H1 (cell line): ENCODE results near the gene CEP83. TPM values are rescaled to one million over a fixed set of nuclear protein-coding genes. Genes with fewer than 3 reads are reported as not detected.

Experiments used
- BCL11A ChIP-seq, 2 experiments: IDR thresholded peaks; one replicate each; pipeline ENCODE4 v1.6.1; 2011; ENCODE audit warnings: low read depth in 2 of 2, low read length in 2 of 2, mild to moderate bottlenecking in 2 of 2
- CBX8 ChIP-seq: fragments of 300-800, 300-1000 bp; sonication (generic); IDR thresholded peaks from 2 replicates; pipeline ENCODE4 v1.7.1; 2016; ENCODE audit warnings: low read depth, low read length, borderline replicate concordance
- CHD1 ChIP-seq: IDR thresholded peaks from 2 replicates; pipeline ENCODE4 v1.6.1; 2012; ENCODE audit warnings: low read depth, low read length, improper control_type of control experiment
- CHD2 ChIP-seq: IDR thresholded peaks from 2 replicates; pipeline ENCODE4 v1.6.1; 2012; ENCODE audit warnings: low read length, improper control_type of control experiment
- CREB1 ChIP-seq: IDR thresholded peaks from 2 replicates; pipeline ENCODE4 v1.6.1; 2012; ENCODE audit warnings: inconsistent platforms
- CTBP2 ChIP-seq: IDR thresholded peaks from 2 replicates; pipeline ENCODE4 v1.7.0; 2011; ENCODE audit warnings: borderline replicate concordance, mild to moderate bottlenecking, moderate library complexity, mixed read lengths, low read length; ENCODE audit not compliant: insufficient read depth, insufficient read length
- JUND ChIP-seq: IDR thresholded peaks from 2 replicates; pipeline ENCODE4 v1.6.1; 2011; ENCODE audit warnings: mild to moderate bottlenecking, improper control_type of control experiment, low read length
- KDM1A ChIP-seq: fragments of 200-600, 300-600 bp; sonication (generic); IDR thresholded peaks from 2 replicates; pipeline ENCODE4 v1.7.1; 2016; ENCODE audit warnings: mild to moderate bottlenecking, low read length, borderline replicate concordance
- NRF1 ChIP-seq: IDR thresholded peaks from 2 replicates; pipeline ENCODE4 v1.6.1; 2011; ENCODE audit warnings: mild to moderate bottlenecking, low read depth, low read length, improper control_type of control experiment
- POLR2A ChIP-seq, 2 experiments: IDR thresholded peaks; 1 replicate in 1 of 2; 2 replicates in 1 of 2; pipeline ENCODE4 v1.6.1; 2011; ENCODE audit warnings: low read depth in 2 of 2, low read length in 2 of 2, mild to moderate bottlenecking in 2 of 2; ENCODE audit errors: control extremely low read depth in 1 of 2
- RBBP5 ChIP-seq: IDR thresholded peaks from 2 replicates; pipeline ENCODE4 v1.7.1; 2012; ENCODE audit warnings: low read depth, mild to moderate bottlenecking, inconsistent platforms, low read length, moderate library complexity, borderline replicate concordance
- RXRA ChIP-seq: IDR thresholded peaks from 2 replicates; pipeline ENCODE4 v1.6.1; 2011; ENCODE audit warnings: low read depth, mild to moderate bottlenecking, low read length, moderate library complexity; ENCODE audit not compliant: insufficient read depth
- SIN3A ChIP-seq, 2 experiments: IDR thresholded peaks in 1 of 2; conservative IDR thresholded peaks in 1 of 2; 2 replicates each; pipeline ENCODE4 v1.6.1; 2011 to 2012; ENCODE audit warnings: low read length in 2 of 2, improper control_type of control experiment in 1 of 2, low read depth in 1 of 2, mild to moderate bottlenecking in 1 of 2
- SIX5 ChIP-seq: IDR thresholded peaks from 2 replicates; pipeline ENCODE4 v1.6.1; 2011; ENCODE audit warnings: mild to moderate bottlenecking, low read depth, low read length
- SRF ChIP-seq: IDR thresholded peaks from 2 replicates; pipeline ENCODE4 v1.6.1; 2011; ENCODE audit warnings: mild to moderate bottlenecking, low read depth, low read length, moderate library complexity
- TAF7 ChIP-seq: optimal IDR thresholded peaks from 2 replicates; pipeline ENCODE3; 2011; ENCODE audit warnings: low read depth, mild to moderate bottlenecking, inconsistent platforms, low read length, moderate library complexity, borderline replicate concordance
- TCF12 ChIP-seq: IDR thresholded peaks from 2 replicates; pipeline ENCODE4 v1.6.1; 2011; ENCODE audit warnings: low read depth, mild to moderate bottlenecking, low read length
- ZNF274 ChIP-seq: IDR thresholded peaks from 2 replicates; pipeline ENCODE4 v1.7.0; 2012; ENCODE audit warnings: low read length, borderline replicate concordance; ENCODE audit errors: extremely low read depth
- polyA plus RNA-seq, 7 experiments: library from polyadenylated mRNA; depleted of rRNA in 3 of 7; stranded (reverse) in 5 of 7; unstranded in 2 of 7; fragments of >200 nt in 5 of 7; fragments of 200-250 nt in 2 of 7; gene quantifications; 1 replicate in 5 of 7; 2 replicates in 1 of 7; 4 replicates in 1 of 7; pipeline versions ENCODE4 v1.2.1 to v1.2.3, GENCODE V29; 2011 to 2013; ENCODE audit warnings: missing spikeins in 2 of 7, mixed read lengths in 2 of 7
- total RNA-seq: library from RNA; stranded (reverse); fragmentation: NEBNext Ultra II Directional; extraction: Animal tissue kit (Norgen Biotek cat#: 25700); gene quantifications from 2 replicates; pipeline ENCODE4 v1.2.1, GENCODE V29; 2021
- TF ChIP-seq, protein P1 (sequence below): IDR thresholded peaks from 2 replicates; pipeline ENCODE4 v1.6.1; 2011; ENCODE audit warnings: low read depth, mild to moderate bottlenecking, low read length; ENCODE audit not compliant: insufficient read depth
- TF ChIP-seq, protein P2 (sequence below): IDR thresholded peaks from 2 replicates; pipeline ENCODE4 v1.6.1; 2011; ENCODE audit warnings: low read length, improper control_type of control experiment
- TF ChIP-seq, protein P3 (sequence below): IDR thresholded peaks from 2 replicates; pipeline ENCODE4 v1.6.1; 2012; ENCODE audit warnings: inconsistent platforms
- TF ChIP-seq, protein P4 (sequence below), 3 experiments: IDR thresholded peaks; 1 replicate in 2 of 3; 2 replicates in 1 of 3; pipeline versions ENCODE4 v1.5.1 to v1.6.1; 2011; ENCODE audit warnings: low read length in 3 of 3, mild to moderate bottlenecking in 3 of 3, inconsistent platforms in 2 of 3, low read depth in 1 of 3, moderate library complexity in 1 of 3; ENCODE audit not compliant: insufficient read depth in 1 of 3; ENCODE audit errors: control extremely low read depth in 1 of 3

CEP83 gene
- total and polyA plus RNA-seq, 2 of the 8 experiments (the other 6 are each of a cell fraction or from before 2014, with no cell fraction given): 6.0 to 25.8 TPM

DNA sequence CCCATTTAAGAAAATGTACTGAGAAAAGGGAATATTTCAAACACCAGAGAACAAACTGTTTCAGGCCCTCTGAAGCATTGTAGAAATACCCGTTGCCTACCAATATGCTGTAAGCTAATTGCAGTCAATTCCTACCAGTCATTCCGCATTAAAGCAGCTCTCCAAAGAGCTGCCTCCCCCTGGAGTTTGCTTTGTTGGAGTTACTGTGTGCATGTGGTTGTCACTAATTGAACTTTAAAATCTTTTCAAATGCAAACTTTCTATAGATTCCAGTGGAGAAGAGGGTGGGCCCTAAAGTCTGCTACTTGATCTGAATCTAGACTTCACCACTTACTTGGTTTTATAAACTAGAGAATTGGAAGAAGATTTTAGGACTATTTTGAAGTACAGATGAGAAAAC, 198.5 kb downstream of the CEP83 start (continued):
- 0 out of 2 replicates have a peak, but pooled peaks have one; percentile 48 for TF ChIP-seq TCF12
- TF ChIP-seq SRF: no peak
- TF ChIP-seq, protein P1, sequence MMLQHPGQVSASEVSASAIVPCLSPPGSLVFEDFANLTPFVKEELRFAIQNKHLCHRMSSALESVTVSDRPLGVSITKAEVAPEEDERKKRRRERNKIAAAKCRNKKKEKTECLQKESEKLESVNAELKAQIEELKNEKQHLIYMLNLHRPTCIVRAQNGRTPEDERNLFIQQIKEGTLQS: no peak
- TF ChIP-seq SIN3A (conservative IDR thresholded peaks at IDR 0.05 in 1 of 2, IDR thresholded peaks at IDR 0.05 in 1 of 2; ENCODE audit: low read depth in 1 of 2, low read length in 2 of 2): 0 out of 4 replicates have a peak, but pooled peaks of 1 of the 2 experiments have one; percentile 38
- peak; percentile 75 to 90 for TF ChIP-seq BCL11A (IDR thresholded peaks at IDR 0.05; ENCODE audit: low read depth in 2 of 2, low read length in 2 of 2)
- no peak for TF ChIP-seq CHD1
- TF ChIP-seq CHD2: no peak
- TF ChIP-seq, protein P2, sequence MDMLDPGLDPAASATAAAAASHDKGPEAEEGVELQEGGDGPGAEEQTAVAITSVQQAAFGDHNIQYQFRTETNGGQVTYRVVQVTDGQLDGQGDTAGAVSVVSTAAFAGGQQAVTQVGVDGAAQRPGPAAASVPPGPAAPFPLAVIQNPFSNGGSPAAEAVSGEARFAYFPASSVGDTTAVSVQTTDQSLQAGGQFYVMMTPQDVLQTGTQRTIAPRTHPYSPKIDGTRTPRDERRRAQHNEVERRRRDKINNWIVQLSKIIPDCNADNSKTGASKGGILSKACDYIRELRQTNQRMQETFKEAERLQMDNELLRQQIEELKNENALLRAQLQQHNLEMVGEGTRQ: no peak
- no peak for TF ChIP-seq CBX8
- TF ChIP-seq JUND: no peak
- TF ChIP-seq ZNF274: no peak
- no peak for TF ChIP-seq CREB1
- no peak for TF ChIP-seq RBBP5
- no peak for TF ChIP-seq POLR2A (IDR thresholded peaks at IDR 0.05; ENCODE audit: control extremely low read depth in 1 of 2, low read depth in 2 of 2, low read length in 2 of 2)
- TF ChIP-seq, protein P3, sequence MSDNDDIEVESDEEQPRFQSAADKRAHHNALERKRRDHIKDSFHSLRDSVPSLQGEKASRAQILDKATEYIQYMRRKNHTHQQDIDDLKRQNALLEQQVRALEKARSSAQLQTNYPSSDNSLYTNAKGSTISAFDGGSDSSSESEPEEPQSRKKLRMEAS: no peak
- TF ChIP-seq SIX5: no peak
- TF ChIP-seq NRF1: no peak
- TF ChIP-seq RXRA: no peak
- TF ChIP-seq CTBP2: no peak
- TF ChIP-seq KDM1A: no peak
- TF ChIP-seq TAF7: no peak
- TF ChIP-seq, protein P4, sequence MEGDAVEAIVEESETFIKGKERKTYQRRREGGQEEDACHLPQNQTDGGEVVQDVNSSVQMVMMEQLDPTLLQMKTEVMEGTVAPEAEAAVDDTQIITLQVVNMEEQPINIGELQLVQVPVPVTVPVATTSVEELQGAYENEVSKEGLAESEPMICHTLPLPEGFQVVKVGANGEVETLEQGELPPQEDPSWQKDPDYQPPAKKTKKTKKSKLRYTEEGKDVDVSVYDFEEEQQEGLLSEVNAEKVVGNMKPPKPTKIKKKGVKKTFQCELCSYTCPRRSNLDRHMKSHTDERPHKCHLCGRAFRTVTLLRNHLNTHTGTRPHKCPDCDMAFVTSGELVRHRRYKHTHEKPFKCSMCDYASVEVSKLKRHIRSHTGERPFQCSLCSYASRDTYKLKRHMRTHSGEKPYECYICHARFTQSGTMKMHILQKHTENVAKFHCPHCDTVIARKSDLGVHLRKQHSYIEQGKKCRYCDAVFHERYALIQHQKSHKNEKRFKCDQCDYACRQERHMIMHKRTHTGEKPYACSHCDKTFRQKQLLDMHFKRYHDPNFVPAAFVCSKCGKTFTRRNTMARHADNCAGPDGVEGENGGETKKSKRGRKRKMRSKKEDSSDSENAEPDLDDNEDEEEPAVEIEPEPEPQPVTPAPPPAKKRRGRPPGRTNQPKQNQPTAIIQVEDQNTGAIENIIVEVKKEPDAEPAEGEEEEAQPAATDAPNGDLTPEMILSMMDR (IDR thresholded peaks at IDR 0.05; ENCODE audit: control extremely low read depth in 1 of 3, insufficient read depth in 1 of 3, low read depth in 1 of 3, low read length in 3 of 3): no peak
